GM12874 (cell line): ENCODE results near the gene CREM.

ENCODE experiments used
- CTCF ChIP-seq: IDR thresholded peaks from 2 replicates; pipeline ENCODE4 v1.5.1; 2011; ENCODE audit warnings: low read depth, mild to moderate bottlenecking, control low read depth, low read length, moderate library complexity; ENCODE audit not compliant: insufficient read depth

CREM gene

DNA sequence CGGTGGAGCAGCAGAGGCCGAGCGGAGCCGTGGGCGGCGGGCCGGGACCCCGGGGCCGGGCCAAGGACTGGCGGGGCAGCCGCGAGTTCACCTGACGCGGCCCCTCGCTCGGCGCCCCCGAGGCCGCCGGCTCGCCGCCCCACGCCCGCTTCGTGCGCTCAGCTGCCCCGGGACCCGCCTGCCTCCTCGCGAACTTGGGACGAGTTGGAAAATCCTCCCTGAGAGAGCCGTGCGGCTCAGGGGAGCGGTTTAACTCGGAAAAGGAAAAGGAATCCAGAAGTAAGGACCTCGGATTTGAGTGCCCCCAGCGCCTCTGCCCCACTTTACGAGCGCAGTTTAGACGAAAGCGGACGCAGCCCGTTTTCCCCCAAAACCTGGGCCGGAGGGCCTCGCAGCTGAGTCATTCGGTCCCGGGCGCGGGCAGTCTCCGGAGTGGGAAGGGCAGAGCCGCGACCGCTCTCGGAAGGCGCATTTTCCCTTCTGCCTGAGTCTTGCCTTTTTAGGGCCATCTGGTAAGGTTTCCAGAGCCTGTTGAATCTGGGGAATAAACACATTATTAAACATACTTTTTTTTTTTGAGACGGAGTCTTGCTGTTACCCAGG is 744 bp downstream of the CREM start:
- TF ChIP-seq CTCF = no peak

DNA sequence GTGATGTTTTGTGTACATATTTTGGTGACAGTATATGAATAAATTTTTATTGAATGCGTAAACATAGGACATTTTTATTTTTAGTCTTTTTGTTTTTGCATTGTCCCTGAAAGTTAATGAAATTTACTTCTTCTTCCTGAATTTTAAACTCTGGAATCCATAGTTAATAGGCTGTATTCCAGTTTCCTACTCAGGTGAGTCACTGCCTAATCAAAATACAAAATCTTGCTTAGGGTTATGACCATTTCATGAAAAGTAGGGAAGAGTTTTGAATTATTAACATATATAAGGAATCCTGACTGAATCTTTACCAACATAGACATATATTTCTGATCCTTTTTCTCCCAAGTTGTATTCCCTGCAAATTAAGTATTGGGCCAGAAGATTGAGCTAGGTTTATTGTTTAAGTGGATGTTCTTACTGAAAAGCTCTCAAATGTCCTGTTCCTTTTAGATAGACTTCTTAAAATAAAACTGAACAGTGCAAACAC is 2.6 kb downstream of the CREM start:
- no peak for TF ChIP-seq CTCF

GRCh38 chr10:35130663-35131062 is 4.0 kb downstream of the CREM start:
- no peak for TF ChIP-seq CTCF

GRCh38 chr10:35132727-35133126 is 6.1 kb downstream of the CREM start:
- no peak for TF ChIP-seq CTCF

DNA sequence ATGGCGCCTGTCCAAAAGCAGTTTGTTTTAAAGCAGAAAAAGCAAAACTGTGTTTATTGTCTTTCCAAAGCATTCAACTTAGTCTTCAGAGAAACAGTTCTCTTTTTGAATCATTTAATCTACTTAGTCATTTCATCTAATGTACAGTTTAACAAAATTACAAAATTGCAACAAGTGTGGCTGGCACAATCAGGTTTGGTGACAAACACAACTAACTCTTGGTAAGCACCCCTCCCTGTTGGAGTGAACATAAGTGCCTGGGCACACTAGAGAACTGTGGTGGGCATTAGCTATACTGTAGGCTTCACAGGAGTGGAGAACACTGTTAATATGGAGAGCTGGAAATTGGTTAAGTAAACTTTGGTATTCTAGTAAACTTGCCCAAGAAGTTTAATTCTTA is 6.9 kb downstream of the CREM start:
- TF ChIP-seq CTCF = no peak

DNA sequence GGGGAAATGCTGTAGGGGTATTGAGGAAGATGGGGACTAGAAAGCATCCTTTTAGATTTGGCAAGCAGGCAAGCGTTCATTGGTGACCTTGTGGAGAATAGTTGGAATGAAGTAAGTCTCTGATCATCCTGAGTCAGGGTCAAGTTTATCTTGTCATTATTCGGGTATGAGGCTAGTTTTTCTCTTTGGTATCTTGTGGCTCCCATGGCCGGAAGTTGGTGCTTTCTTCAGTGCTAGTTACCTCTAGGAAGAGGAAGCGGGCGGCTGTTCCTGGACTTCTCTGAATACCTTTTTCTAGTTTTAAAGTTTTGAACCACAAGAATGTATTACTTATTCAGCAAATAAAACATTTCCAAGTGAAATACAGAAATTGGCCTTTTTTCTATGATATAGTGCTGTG is 9.2 kb downstream of the CREM start:
- TF ChIP-seq CTCF = no peak

GRCh38 chr10:35136263-35136815 is 9.7 kb downstream of the CREM start:
- TF ChIP-seq CTCF = no peak
